SKM-1 treated with dmso at 0.1 percent for 144 hours (cell line): ENCODE results near the gene CCDC92.
A peak's percentile ranks its signal among the peaks of the same experiment; 100 is the strongest.
"Not testable (repeated sequence)": the region's sequence is repeated elsewhere in the genome, so short reads cannot be mapped to it uniquely, and the experiment has no call there.

Source experiments
- DNase-seq: peaks from one replicate; lab custom pipeline; 2025; ENCODE audit not compliant: unreplicated experiment; lab: John Stamatoyannopoulos, UW

Gene CCDC92

DNA sequence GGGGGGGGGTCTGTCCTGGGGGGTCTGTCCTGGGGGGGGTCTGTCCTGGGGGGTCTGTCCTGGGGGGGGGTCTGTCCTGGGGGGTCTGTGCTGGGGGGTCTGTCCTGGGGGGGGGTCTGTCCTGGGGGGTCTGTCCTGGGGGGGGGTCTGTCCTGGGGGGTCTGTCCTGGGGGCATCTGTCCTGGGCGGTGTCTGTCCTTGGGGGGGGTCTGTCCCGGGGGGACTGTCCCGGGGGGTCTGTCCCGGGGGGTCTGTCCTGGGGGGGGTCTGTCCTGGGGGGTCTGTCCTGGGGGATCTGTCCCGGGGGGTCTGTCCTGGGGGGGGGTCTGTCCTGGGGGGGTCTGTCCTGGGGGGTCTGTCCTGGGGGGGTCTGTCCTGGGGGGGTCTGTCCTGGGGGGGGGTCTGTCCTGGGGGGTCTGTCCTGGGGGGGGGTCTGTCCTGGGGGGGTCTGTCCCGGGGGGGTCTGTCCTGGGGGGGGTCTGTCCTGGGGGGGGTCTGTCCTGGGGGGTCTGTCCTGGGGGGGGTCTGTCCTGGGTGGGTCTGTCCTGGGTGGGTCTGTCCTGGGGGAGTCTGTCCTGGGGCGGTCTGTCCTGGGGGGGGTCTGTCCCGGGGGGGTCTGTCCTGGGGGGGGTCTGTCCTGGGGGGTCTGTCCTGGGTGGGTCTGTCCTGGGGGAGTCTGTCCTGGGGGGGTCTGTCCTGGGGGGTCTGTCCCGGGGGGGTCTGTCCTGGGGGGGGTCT is 60.8 kb downstream of the CCDC92 start:
- not testable (repeated sequence) for DNase-seq

- no peak for DNase-seq
Measured at GRCh38 chr12:123910761-123911193, 61.9 kb downstream of the CCDC92 start.

GRCh38 chr12:123910057-123910456 is 62.6 kb downstream of the CCDC92 start:
- no peak for DNase-seq

DNA sequence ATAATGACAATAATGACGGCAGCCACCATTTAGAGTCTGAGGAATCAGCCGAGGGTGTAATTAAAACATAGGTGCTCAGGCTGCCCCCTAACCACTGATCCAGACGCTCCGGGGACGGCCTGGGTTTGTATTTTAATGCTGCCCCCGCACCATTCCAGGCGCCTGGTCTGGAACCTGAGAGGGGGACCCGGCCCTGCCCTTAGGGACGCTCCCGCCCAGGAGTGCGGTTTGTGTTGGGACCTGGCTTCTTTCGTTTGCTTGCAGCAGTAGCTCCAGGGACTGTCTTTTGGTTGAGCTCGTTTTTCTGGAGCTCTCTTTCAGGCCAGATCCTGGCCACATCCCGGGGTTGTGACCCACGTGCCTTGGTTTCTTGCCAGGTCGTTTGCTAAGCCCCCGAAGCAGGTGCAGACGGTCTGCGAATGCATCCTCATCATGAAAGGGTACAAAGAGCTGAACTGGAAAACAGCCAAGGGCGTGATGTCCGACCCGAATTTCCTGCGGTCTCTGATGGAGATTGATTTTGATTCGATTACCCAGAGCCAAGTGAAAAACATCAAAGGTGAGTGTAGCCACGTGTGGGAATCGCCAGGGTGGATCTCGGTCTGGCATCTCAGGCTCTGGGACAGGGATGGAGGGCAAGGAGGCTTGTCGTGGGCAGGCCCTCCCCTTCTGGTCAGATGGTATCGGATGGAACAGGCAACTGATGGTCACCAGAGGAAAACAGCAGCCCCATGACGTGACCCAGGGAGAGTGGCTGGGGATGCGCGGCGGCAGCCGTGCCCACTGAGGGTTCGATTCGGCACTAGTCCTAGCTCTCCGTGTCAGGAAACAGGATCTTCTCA is 63.5 kb downstream of the CCDC92 start:
- no peak for DNase-seq

DNA sequence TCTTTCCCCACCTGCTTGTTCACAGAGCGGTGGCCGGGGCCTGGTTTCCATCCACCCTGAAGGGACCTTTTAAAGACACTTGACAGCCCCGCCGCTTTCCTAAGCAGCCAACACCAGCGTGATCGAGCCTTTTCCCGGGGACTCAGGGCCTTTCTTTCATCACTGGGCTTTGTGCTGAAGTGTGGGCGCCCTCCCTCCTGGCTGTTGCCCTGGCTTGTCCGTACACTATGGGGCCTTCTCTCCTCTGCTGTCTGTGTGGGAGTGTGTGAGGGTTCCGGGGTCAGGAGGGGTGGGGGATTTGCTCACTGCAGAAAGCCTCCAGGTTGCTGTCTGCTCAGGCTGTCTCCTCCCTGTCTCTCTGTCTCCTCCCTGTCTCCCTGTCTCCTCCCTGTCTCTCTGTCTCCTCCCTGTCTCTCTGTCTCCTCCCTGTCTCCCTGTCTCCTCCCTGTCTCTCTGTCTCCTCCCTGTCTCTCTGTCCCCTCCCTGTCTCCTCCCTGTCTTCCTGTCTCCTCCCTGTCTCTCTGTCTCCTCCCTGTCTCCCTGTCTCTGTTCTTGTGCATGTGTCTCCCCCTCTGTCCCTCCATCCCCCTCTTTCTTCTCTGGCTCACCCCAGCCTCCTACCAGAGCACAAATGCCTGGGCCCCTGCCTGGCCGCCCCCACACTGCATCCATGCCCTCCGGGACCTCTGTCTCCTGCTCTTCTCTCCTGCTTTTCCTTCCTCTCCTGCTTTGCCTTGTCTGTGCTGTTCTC is 64.7 kb downstream of the CCDC92 start:
- DNase-seq = no peak

DNA sequence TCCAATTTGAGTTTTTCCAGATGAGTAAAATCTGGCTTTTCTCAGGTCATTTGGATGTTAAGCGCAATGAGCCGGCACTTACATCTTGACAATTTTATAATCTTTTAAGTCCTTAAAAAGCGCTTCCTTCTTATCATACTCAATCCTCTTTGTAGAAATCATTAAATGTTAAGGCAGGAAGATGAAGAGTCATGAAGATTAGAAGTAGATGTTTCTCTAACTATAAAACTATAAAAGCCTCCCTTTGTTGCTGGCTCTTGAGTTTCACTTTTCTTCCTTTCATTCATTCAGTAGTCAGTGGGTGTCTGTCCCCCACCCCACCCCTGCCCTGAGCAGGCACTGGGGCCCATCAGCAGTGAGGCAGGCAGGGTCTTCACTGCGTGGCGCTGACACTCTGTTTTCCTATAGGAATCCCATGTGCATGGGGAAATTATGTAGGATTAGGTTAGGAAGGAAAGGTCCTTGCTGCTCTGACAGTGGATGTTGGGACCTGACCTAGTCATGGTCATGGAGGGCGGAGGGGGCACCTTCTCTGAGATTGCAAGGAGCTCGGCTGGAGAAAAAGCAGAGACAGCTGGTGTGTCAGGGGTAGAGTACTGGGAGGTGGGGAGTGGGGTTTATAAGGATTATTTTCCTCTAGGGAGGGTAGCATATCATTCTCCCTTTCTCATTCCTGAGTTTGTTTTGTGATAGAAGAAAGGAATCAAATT is 65.8 kb downstream of the CCDC92 start:
- DNase-seq = no peak

DNA sequence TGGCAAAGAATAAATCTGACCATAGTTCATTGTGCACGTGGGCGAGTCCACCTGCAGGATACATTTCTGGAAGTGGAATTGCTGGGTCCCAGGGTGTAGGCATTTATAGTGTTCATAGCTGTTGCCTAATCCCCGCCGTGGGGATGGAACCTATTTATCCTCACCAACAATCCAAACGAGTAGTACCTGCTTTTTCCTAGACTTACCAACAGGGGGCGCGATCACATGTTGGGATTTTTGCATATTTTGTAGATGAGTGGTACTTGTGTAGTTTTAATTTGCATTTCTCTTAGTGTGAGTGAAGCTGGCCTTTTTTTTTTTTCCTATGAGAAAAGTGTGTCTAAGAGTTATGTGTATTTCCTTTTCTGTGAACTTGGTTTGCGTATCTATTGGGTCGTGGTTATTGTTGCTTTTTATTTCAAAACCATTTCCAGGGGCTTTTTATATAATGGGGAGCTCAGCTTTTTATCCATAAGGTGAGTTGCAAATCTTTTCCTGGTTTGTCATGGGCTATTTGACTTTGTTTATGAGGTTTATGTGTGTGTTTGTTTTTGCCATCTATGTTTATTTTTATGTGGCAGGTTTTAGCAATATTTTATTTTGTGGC is 67.2 kb downstream of the CCDC92 start:
- DNase-seq = peak; percentile 33

DNA sequence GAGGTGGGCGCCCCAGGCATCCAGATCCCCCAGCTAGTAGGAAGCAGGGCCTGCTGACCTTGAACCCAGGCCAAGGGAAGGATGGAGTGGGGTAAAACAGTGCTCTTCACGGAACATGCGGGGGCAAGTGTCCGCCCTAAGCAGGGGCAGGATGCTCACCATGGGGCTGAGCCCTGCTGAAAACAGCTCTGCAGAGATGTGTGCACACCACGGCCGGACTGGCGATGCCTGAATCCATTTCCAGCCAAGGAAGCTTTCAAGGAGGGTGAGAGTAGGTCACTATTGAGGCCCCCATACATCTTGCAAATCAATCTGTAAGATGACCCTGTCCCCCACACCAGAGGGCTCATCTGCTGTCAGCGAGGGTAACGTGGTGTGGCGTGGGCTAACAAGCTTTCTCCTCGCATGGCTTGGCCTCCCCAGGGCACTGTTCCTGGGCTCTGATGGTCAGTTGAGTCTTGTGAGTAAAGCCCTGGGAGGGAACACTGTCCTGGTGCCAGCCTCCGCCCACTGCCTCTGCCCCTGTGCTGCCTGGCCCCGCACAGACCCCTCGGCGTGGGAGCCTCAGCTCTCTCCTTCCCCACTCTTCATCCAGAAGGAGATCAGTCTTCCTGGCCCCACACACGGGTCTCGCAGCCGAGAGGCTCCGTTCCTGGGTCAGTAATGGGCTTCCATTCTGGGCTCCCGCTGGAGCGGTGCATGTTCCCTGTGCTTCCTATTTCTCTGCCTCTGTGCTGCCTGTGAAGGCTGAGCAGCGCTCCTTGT is 69.1 kb downstream of the CCDC92 start:
- DNase-seq = no peak

DNA sequence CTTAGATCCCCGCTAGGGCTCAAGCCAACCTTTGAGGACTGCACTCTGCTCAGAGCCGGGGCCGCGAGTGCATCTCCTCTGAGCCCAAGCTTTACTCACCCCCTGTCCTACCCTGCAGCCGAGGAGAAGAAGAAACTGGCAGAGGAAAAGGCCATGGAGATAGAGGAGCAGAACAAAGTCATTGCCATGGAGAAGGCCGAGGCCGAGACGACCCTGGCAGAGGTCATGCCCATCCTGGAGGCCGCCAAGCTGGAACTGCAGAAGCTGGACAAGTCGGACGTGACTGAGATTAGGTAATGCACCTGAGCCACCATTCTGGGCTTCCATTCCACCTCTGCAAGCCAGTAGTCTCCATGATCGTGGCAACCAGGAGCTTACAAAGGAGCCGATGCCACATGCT is 69.8 kb downstream of the CCDC92 start:
- no peak for DNase-seq

DNA sequence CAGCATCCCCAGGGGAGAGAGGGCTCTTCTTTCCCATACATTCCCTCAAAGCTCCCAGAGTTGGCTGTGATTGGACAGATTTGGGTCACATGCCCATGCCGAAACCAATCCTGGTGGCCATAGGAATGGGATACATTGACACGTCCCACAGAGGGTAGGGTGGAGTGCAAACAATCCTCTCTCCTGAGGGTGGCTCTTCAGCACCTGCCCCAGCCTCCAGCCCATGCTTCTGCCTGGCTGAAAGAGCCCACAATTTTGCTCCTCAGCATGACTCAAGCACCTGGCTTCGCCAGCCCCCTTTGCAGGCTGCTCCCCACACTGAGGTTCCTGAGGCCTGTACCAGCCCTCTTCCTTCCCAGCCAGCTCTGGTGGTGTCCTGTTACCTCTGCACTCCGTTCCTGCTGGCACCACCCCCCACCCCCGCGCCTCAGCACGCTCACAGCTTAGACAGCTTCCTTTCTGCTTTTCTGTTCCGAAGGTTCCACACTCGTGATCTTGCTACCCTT is 71.7 kb downstream of the CCDC92 start:
- no peak for DNase-seq

DNA sequence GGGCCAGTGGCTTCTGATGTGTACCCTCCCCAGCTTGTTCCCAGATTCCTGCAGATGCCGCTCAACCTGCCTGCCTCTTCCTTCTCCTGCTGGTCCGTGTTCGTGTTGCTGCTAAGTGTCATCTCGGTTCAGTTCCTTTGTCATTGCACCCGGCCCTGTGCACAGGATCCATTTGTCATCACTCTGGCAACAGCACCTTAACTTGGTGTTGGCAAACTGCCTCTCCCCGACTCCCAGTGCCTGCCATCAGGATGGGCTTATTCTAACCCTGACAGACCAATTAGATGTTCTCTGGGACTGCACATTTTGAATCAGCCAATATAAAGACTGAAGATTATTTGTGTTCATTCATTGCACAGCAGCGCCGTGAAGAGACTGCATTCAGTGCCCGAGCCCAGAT is 73.3 kb downstream of the CCDC92 start:
- no peak for DNase-seq

GRCh38 chr12:123898673-123899072 is 74.0 kb downstream of the CCDC92 start:
- DNase-seq = no peak

- no peak for DNase-seq
Measured at GRCh38 chr12:123897221-123897620, 75.4 kb downstream of the CCDC92 start.

GRCh38 chr12:123896767-123897166 is 75.9 kb downstream of the CCDC92 start:
- no peak for DNase-seq

DNA sequence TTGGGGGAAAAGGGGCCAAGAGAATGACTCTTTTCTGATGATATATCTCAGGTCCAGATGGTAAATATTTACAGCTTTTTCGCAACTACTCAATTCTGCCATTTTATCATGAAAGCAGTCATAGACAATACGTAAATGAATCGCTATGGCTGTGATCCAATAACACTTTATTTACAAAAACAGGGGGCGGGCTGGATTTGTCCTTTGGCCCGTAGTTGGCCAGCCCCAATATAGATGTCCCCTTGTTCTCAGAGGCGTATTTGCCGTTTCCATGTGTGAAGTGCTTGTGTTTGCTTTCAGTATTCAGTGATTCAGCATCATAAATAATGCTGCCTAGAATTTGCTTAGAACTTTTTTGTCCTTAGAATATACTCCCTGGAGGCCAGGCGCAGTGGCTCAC is 77.2 kb downstream of the CCDC92 start:
- no peak for DNase-seq

DNA sequence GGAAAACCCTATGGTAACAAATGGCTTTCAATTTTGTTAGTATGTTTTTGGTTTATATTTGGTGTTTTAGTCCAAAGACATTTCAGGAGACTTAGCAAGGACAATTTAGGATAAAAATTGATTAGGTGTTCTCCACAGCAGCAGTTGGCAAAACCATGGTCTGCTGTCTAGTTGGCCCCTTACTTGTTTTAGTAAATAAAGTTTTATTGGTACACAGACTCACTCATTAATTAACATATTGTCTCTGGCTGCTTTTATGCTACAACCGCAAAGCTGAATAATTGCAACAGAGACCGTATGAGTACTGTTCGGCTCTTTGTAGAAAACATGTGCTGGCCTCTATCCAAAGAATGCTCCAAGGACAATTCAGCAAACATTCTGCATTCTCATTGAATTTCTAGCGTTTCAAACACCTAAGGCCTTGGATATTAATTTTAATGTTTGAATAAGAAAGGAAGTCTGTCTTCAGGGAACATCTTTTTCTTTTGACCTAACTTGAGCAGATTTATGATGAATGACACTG is 77.7 kb downstream of the CCDC92 start:
- DNase-seq = no peak

GRCh38 chr12:123893276-123893675 is 79.4 kb downstream of the CCDC92 start:
- DNase-seq = no peak

DNA sequence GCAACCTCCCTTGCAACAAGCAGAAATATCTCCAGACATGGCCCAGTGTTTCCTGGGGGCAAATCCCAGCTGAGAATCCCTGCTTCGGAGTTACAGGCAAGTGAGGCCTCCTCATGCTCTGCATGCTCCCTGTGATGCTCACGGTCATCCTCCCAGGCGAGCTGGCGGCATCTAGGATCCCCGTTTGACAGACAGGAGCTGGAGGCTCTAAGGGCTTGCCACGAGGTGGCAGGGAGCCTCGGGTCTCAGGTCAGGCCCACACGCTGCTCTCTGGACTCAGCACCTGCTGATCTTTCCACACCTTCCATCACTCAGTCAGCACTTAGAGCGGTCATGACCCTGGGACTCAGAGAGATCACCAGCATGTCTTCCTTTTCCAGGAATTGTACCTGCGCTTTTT is 79.8 kb downstream of the CCDC92 start:
- DNase-seq = no peak

GRCh38 chr12:123892180-123892559 is 80.5 kb downstream of the CCDC92 start:
- DNase-seq = no peak
